Measurements from ENCODE around the gene ACOX3.

- TF ChIP-seq POLR2A (IDR thresholded peaks at IDR 0.05; ENCODE audit: low read length), result no peak
- no peak for TF ChIP-seq GATA1 (IDR thresholded peaks at IDR 0.05; ENCODE audit: low read depth, low read length)
Observed at GRCh38 chr4:8340781-8341241, 99.7 kb downstream of the ACOX3 start.

Measured in erythroblast (primary cell).